GM19099 (cell line): Measurements from ENCODE around the gene OR6X1.

Source experiments
- POLR2A ChIP-seq: IDR thresholded peaks from 3 replicates; pipeline ENCODE4 v1.6.1; 2011; ENCODE audit warnings: low read depth; ENCODE audit not compliant: insufficient read length; ENCODE audit errors: extremely low read depth

The OR6X1 gene

DNA sequence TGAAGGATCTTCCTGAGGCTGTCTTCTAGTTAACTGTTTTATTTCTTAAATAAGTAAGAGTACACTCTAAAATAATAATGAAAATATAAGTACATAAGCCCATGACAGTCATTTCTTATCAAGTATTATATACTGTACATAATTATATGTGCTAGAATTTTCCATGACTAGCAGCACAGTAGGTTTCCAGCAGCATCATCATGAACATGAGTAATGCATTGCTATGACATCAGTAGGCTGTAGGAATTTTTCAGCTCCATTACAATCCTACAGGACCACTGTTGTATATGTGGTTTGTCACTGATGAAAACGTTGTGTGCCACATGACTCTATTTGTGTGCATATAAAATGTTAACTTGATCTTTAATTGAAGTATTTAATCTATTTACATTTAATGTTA, 34.9 kb downstream of the OR6X1 start:
- no peak for TF ChIP-seq POLR2A

DNA sequence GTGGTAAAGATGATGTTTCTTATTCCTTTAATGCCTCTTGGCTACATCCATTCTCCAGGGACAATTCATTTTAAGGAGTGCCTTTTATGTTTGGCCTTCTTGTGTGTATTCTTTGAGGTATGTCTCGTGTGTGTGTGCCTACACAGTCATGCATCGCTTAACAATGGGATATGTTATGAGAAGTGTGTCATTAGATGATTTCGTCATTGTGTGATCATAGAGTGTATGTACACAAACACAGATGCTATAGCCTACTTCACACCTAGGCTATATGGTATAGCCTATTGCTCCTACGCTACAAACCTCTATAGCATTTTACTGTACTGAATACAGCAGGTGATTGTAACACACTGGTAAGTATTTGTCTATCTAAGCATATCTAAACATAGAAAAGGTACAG, 35.8 kb downstream of the OR6X1 start:
- no peak for TF ChIP-seq POLR2A

DNA sequence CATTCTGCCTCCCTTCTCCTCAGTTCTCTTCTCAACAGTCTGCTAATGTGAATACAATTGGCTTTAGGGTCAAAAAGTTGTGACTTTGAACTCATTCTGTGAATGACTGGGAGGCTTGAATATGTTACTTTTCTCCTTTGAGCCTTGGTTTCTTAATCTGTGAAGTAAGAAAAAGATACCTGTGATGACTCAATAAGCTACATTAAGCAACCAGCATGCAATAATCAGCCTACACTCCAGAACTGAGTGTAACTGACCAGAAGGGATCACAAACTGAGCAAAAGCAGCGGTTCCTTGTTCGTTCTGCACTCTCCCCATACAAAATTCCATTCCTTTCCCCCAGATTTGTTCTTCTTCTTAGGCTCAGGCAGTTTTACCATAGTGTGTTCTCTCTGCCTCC, 36.3 kb downstream of the OR6X1 start:
- no peak for TF ChIP-seq POLR2A

DNA sequence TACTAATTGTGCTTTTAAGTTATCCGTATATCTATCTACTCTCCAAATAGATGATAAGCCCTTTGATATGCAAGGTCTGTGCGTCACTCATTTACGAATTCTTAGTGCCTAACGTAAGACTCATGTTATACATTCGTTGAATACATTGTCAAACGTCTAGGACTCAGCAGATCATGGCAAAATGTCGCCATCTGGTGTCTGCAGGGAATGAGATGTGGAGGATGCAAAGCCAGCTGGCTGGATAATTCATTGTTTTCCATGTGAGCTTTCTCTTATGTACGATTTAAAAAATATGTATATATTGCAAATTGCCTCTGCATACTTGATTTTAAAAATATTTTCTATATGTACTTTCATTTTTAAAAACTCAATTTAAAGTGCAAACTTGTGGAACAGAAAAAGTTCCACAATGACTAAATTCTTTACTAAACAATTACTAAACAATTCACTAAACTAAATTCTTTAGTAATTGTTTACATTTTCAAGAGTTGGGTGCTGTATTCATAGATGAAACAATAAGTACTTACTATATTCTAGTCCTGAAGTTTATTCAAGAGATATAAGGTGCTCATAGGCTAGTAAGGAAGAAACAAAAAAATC, 46.6 kb downstream of the OR6X1 start:
- TF ChIP-seq POLR2A: no peak

DNA sequence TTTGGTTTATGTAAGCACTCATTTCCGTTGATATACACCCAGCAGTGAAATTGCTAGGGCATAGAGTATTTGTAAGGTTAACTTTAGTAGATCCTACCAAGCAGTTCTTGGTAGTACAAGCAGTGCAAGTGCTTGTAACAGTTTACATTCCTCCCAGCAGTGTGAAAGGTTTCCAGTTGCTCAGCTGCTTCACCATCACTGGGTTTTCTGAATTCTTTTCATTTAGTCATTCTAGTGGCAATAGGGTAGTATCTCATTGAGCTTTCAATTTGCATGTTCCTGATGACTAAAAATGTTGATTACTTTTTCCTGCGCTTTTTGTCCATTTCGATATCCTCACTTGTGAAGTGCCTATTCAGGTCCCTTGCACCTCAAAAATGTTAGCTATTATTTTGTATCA, 47.1 kb downstream of the OR6X1 start:
- no peak for TF ChIP-seq POLR2A

DNA sequence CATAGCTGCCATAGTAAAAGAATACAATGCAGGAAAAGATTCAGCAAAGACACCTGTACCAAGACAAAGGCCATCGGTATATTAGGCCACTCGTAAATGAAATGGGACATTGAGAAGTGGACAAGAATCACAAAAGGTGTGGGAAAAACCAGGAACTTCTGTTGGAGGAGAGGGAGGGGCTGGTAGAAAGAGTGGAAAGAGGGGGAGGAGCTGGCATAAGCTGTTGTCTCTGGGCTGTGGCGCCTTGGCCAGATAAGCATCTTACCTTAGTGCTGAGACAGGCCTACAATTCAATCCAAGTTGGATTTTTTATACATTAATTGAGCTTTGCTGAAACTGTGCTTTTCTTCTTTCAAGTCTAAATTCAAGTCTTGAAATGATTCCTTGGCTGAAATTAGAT, 50.0 kb downstream of the OR6X1 start:
- TF ChIP-seq POLR2A: no peak
